ENCODE data around the gene TNS3.

Gene TNS3

GRCh38 chr7:47371317-47371716 is 210.6 kb downstream of the TNS3 start:
- DNase-seq (ENCODE audit: low spot score) = no peak

- no peak for DNase-seq (ENCODE audit: low spot score)
Measured at GRCh38 chr7:47370461-47371042, 211.4 kb downstream of the TNS3 start.

GRCh38 chr7:47369736-47370135 is 212.2 kb downstream of the TNS3 start:
- no peak for DNase-seq (ENCODE audit: low spot score)

GRCh38 chr7:47368190-47368812 is 213.6 kb downstream of the TNS3 start:
- DNase-seq (ENCODE audit: low spot score) = no peak

- no peak for DNase-seq (ENCODE audit: low spot score)
Measured at GRCh38 chr7:47367369-47367768, 214.5 kb downstream of the TNS3 start.

- DNase-seq (ENCODE audit: low spot score) = no peak
Measured at GRCh38 chr7:47366960-47367359, 215.0 kb downstream of the TNS3 start.

- DNase-seq (ENCODE audit: low spot score) = no peak
Measured at GRCh38 chr7:47366211-47366610, 215.7 kb downstream of the TNS3 start.

GRCh38 chr7:47362984-47363383 is 218.9 kb downstream of the TNS3 start:
- DNase-seq (ENCODE audit: low spot score) = no peak

GRCh38 chr7:47361746-47362215 is 220.1 kb downstream of the TNS3 start:
- DNase-seq (ENCODE audit: low spot score) = no peak

- DNase-seq (ENCODE audit: low spot score) = no peak
Measured at GRCh38 chr7:47361236-47361635, 220.7 kb downstream of the TNS3 start.

- DNase-seq (ENCODE audit: low spot score) = no peak
Measured at GRCh38 chr7:47360301-47360900, 221.5 kb downstream of the TNS3 start.

GRCh38 chr7:47358944-47359588 is 222.8 kb downstream of the TNS3 start:
- no peak for DNase-seq (ENCODE audit: low spot score)

GRCh38 chr7:47358357-47358756 is 223.6 kb downstream of the TNS3 start:
- DNase-seq (ENCODE audit: low spot score) = no peak

GRCh38 chr7:47357863-47358262 is 224.0 kb downstream of the TNS3 start:
- DNase-seq (ENCODE audit: low spot score) = no peak

GRCh38 chr7:47357361-47357760 is 224.6 kb downstream of the TNS3 start:
- no peak for DNase-seq (ENCODE audit: low spot score)

GRCh38 chr7:47356261-47356660 is 225.7 kb downstream of the TNS3 start:
- DNase-seq (ENCODE audit: low spot score) = no peak

GRCh38 chr7:47355684-47356083 is 226.2 kb downstream of the TNS3 start:
- DNase-seq (ENCODE audit: low spot score) = no peak

GRCh38 chr7:47354831-47355541 is 226.9 kb downstream of the TNS3 start:
- DNase-seq (ENCODE audit: low spot score) = no peak

GRCh38 chr7:47354071-47354470 is 227.8 kb downstream of the TNS3 start:
- no peak for DNase-seq (ENCODE audit: low spot score)

- DNase-seq (ENCODE audit: low spot score) = no peak
Measured at GRCh38 chr7:47352394-47352968, 229.4 kb downstream of the TNS3 start.

All from SK-N-DZ (cell line).